ENCODE results near the gene CAST.

GRCh38 chr5:96790961-96791504 lies 128.9 kb downstream of the CAST start:
- TF ChIP-seq POLR2A (IDR thresholded peaks at IDR 0.05), result no peak
- TF ChIP-seq, protein P1, sequence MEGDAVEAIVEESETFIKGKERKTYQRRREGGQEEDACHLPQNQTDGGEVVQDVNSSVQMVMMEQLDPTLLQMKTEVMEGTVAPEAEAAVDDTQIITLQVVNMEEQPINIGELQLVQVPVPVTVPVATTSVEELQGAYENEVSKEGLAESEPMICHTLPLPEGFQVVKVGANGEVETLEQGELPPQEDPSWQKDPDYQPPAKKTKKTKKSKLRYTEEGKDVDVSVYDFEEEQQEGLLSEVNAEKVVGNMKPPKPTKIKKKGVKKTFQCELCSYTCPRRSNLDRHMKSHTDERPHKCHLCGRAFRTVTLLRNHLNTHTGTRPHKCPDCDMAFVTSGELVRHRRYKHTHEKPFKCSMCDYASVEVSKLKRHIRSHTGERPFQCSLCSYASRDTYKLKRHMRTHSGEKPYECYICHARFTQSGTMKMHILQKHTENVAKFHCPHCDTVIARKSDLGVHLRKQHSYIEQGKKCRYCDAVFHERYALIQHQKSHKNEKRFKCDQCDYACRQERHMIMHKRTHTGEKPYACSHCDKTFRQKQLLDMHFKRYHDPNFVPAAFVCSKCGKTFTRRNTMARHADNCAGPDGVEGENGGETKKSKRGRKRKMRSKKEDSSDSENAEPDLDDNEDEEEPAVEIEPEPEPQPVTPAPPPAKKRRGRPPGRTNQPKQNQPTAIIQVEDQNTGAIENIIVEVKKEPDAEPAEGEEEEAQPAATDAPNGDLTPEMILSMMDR (IDR thresholded peaks at IDR 0.05 in 4 of 5, conservative IDR thresholded peaks at IDR 0.05 in 1 of 5), result no peak

Measured in gastrocnemius medialis (tissue), 4 donors.